ENCODE results near the gene AP5Z1.

The AP5Z1 gene

GRCh38 chr7:4840079-4840501, 64.7 kb downstream of the AP5Z1 start:
- DNase-seq (ENCODE audit: low spot score) = no peak

All from left forelimb (tissue), 1 donor.